PFSK-1 (cell line): ENCODE data around the gene TBC1D9.

Source experiments
- FOXP2 ChIP-seq: optimal IDR thresholded peaks from 2 replicates; pipeline ENCODE3; 2011; ENCODE audit warnings: borderline replicate concordance, control low read depth, inconsistent platforms; ENCODE audit not compliant: insufficient read depth; ENCODE audit errors: extremely low read length, extremely low read depth
- POLR2AphosphoS5 ChIP-seq: IDR thresholded peaks from 2 replicates; pipeline ENCODE4 v1.6.1; 2012; ENCODE audit warnings: low read depth, mild to moderate bottlenecking, control low read depth, low read length, moderate library complexity
- REST ChIP-seq, 2 experiments: IDR thresholded peaks; 2 replicates each; pipeline versions ENCODE4 v1.6.1 to v1.8.0; 2011 to 2012; ENCODE audit warnings: low read depth in 2 of 2, low read length in 2 of 2, control low read depth in 1 of 2, inconsistent platforms in 1 of 2, mild to moderate bottlenecking in 1 of 2, moderate library complexity in 1 of 2; ENCODE audit not compliant: insufficient read depth in 1 of 2
- SIN3A ChIP-seq: IDR thresholded peaks from 2 replicates; pipeline ENCODE4 v1.6.1; 2012; ENCODE audit warnings: mild to moderate bottlenecking, low read length, moderate library complexity, borderline replicate concordance; ENCODE audit not compliant: insufficient read depth
- TAF1 ChIP-seq: IDR thresholded peaks from 2 replicates; pipeline ENCODE4 v1.6.1; 2012; ENCODE audit warnings: low read length, control low read depth, borderline replicate concordance; ENCODE audit not compliant: insufficient read depth

The TBC1D9 gene

GRCh38 chr4:140602714-140603113, 153.5 kb downstream of the TBC1D9 start:
- TF ChIP-seq TAF1 (no peak), FOXP2 (no peak), SIN3A (no peak), POLR2AphosphoS5 (no peak)

- TF ChIP-seq TAF1 (no peak), REST (IDR thresholded peaks at IDR 0.05; ENCODE audit: insufficient read depth in 1 of 2, low read depth in 2 of 2, low read length in 2 of 2) (no peak), POLR2AphosphoS5 (no peak), FOXP2 (no peak), SIN3A (no peak)
Observed at GRCh38 chr4:140600408-140600807, 155.8 kb downstream of the TBC1D9 start.

- TF ChIP-seq SIN3A (no peak), POLR2AphosphoS5 (no peak), TAF1 (no peak), REST (IDR thresholded peaks at IDR 0.05; ENCODE audit: insufficient read depth in 1 of 2, low read depth in 2 of 2, low read length in 2 of 2) (no peak), FOXP2 (no peak)
Observed at GRCh38 chr4:140595065-140595464, 161.1 kb downstream of the TBC1D9 start.

GRCh38 chr4:140584439-140584838, 171.7 kb downstream of the TBC1D9 start:
- TF ChIP-seq TAF1 = no peak
- TF ChIP-seq REST (IDR thresholded peaks at IDR 0.05; ENCODE audit: insufficient read depth in 1 of 2, low read depth in 2 of 2, low read length in 2 of 2) = no peak
- no peak for TF ChIP-seq SIN3A
- TF ChIP-seq FOXP2 = no peak
- TF ChIP-seq POLR2AphosphoS5 = no peak

GRCh38 chr4:140581078-140581477, 175.1 kb downstream of the TBC1D9 start:
- TF ChIP-seq FOXP2 (no peak), REST (IDR thresholded peaks at IDR 0.05; ENCODE audit: insufficient read depth in 1 of 2, low read depth in 2 of 2, low read length in 2 of 2) (no peak), TAF1 (no peak), SIN3A (no peak), POLR2AphosphoS5 (no peak)
